DOHH2 (cell line): ENCODE measurements around the gene ATXN7L1.

Source experiments
- CTCF ChIP-seq: fragments of 200-600 bp; sonication (generic); IDR thresholded peaks from one replicate; pipeline ENCODE4 v1.5.1; 2014; ENCODE audit warnings: antibody characterized with exemption, mild to moderate bottlenecking, low read depth, low read length; ENCODE audit not compliant: poor library complexity, severe bottlenecking
- EZH2phosphoT487 ChIP-seq: fragments of 200-600 bp; sonication (generic); IDR thresholded peaks from 2 replicates; pipeline ENCODE4 v1.6.1; 2017; ENCODE audit warnings: borderline replicate concordance, mild to moderate bottlenecking, antibody characterized with exemption, low read length, moderate library complexity, mixed read lengths

- TF ChIP-seq CTCF = no peak
- TF ChIP-seq EZH2phosphoT487 = no peak
These were observed 187.8 kb downstream of the ATXN7L1 start for GRCh38 chr7:105688617-105689016.
